ENCODE measurements around the gene HOTAIR.

The HOTAIR gene

GRCh38 chr12:53952871-53953734 is 21.7 kb downstream of the HOTAIR start:
- no peak for DNase-seq (ENCODE audit: low spot score)
- no peak for TF ChIP-seq CTCF (IDR thresholded peaks at IDR 0.05; ENCODE audit: extremely low read depth, missing control alignments)

- DNase-seq (ENCODE audit: low spot score) = no peak
- no peak for TF ChIP-seq CTCF (IDR thresholded peaks at IDR 0.05; ENCODE audit: extremely low read depth, missing control alignments)
Measured at GRCh38 chr12:53952335-53952694, 22.4 kb downstream of the HOTAIR start.

DNA sequence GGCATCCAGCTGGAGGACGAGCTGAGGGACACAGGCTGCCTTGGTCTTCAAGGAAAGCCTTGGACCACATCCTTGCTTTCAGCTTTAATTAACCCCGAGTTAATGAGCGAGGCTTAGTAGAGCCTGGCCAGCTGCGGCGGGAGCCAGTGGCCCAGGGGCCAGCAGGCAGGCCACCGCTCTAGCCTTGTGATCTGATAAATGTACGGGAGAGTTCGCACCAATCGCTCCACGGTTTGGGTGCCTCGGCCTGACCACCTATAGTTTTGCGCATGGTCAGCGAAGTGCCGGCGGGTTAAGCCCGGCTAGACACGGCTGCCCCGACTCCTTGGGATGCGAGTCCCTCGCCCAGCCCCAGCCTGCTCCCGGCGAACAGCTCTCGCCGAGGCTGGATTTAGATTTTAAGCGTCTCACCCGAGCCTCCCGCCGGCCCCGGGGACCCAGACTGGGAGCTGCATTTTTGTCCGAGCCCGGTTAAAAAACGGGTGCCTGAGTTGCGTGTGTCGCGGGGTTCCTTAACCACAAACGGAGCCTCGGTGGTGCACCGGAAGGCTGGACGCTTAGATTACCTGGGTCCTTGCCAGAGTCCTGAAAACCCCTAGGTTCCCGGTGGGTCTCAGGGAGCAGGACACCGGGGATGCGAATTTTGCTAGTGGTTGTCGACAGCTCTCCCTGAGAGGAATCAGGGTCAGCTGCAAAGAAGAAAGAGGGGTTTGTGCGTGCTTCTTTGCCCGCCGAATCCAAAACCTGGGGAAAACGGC is 23.0 kb downstream of the HOTAIR start:
- TF ChIP-seq CTCF (IDR thresholded peaks at IDR 0.05; ENCODE audit: extremely low read depth, missing control alignments) = no peak
- DNase-seq (ENCODE audit: low spot score) = no peak

- DNase-seq (ENCODE audit: low spot score) = no peak
- TF ChIP-seq CTCF (IDR thresholded peaks at IDR 0.05; ENCODE audit: extremely low read depth, missing control alignments) = no peak
Measured at GRCh38 chr12:53950789-53951576, 23.8 kb downstream of the HOTAIR start.

- no peak for TF ChIP-seq CTCF (IDR thresholded peaks at IDR 0.05; ENCODE audit: extremely low read depth, missing control alignments)
- no peak for DNase-seq (ENCODE audit: low spot score)
Measured at GRCh38 chr12:53950437-53950773, 24.3 kb downstream of the HOTAIR start.

DNA sequence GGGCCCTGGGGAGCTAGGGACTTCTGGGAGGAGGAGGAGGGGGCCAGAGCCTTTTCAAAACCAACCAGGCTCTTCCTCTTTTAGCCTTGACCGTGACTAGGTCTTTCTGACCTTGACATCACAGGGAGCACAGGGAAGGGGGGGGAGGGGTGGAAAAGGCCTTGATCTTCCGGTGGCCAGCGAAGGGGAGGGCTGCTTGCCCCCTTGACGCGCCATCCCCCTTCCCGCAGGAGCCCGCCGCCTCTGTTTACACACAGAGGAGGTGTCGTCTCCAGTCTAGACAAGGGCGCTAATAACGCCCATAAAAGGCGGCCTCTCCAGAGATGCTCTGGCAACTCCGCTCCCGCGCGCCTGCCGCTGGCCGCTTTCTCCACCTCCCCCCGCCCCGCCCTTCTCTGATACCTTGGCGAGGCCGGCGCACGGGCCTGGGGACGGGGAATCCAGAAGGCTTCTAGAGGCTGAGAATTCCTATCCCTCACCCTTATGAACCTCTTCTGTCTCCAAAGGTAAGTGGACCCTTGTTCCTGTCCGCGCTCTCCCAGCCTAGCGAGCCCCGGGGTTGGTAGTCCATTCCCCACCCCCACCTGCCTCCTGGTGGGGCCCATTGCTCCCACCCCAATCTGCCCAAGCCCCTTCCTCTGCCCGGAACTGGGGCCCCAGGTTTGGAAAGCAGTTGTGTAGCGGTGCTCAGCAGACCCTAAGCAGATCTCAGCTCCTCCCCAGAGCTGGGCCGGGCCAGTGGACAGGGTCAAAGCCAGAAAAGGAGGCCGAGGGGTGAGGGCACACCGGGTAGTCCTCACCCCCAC is 24.9 kb downstream of the HOTAIR start:
- DNase-seq (ENCODE audit: low spot score) = no peak
- no peak for TF ChIP-seq CTCF (IDR thresholded peaks at IDR 0.05; ENCODE audit: extremely low read depth, missing control alignments)
